ENCODE data around the gene NPEPPS.

DNA sequence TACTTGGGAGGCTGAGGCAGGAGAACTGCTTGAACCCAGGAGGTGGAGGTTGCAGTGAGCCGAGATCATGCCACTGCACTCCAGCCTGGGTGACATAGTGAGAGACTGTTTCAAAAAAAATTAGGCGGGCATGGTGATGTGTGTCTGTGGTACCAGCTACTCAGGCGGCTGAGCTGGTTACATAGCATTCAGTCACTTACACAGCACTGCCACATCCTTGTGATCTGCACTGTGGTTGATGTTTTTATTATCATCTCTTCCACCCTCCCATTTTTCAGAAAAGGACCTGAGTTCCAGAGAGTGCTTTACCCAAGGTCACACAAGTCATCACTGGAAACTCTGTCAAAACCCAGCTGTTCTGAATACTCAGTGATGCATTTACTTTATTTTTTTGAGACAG is 104.0 kb downstream of the NPEPPS start:
- TF ChIP-seq ZFP3 (CRISPR knock-in tag; IDR thresholded peaks at IDR 0.05): no peak
- TF ChIP-seq ZNF70 (CRISPR knock-in tag; IDR thresholded peaks at IDR 0.05): no peak
- no peak for TF ChIP-seq PATZ1 (CRISPR knock-in tag; IDR thresholded peaks at IDR 0.05; ENCODE audit: borderline replicate concordance)
- TF ChIP-seq CSDC2 (CRISPR knock-in tag; IDR thresholded peaks at IDR 0.05): no peak
- TF ChIP-seq TOX (CRISPR knock-in tag; IDR thresholded peaks at IDR 0.05; ENCODE audit: borderline replicate concordance): no peak
- no peak for TF ChIP-seq ZFP30 (CRISPR knock-in tag; IDR thresholded peaks at IDR 0.05)
- TF ChIP-seq GLIS3 (CRISPR knock-in tag; IDR thresholded peaks at IDR 0.05): no peak
